GM12874 (cell line): ENCODE data around the gene CD9.

Experiments used
- CTCF ChIP-seq: IDR thresholded peaks from 2 replicates; pipeline ENCODE4 v1.5.1; 2011; ENCODE audit warnings: low read depth, mild to moderate bottlenecking, control low read depth, low read length, moderate library complexity; ENCODE audit not compliant: insufficient read depth

The CD9 gene

GRCh38 chr12:6215932-6216494, 15.8 kb downstream of the CD9 start:
- TF ChIP-seq CTCF = no peak

DNA sequence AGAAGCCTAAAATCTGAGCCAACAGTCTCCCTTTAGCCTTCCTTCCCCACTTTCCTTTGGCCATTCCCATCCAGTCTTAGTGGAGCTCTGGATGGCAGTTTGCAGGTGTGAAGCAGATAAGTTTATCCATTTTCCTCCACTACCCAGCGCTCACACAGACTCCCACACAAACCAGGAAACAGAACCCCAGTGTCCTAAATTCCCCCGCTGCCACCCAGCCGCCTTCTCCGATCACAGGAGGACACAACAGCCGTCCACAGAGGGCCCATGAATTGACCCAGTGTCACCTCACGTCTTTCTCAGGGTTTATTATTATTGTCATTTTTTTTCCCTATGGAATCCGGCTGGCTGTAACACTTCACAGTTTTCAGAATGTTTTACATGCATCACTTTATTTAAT, 16.4 kb downstream of the CD9 start:
- TF ChIP-seq CTCF = no peak

- TF ChIP-seq CTCF = no peak
Observed at GRCh38 chr12:6218347-6218925, 18.2 kb downstream of the CD9 start.

- TF ChIP-seq CTCF = no peak
Observed at GRCh38 chr12:6219980-6220379, 19.8 kb downstream of the CD9 start.

GRCh38 chr12:6221146-6221545, 20.9 kb downstream of the CD9 start:
- TF ChIP-seq CTCF = no peak

GRCh38 chr12:6222078-6222654, 22.0 kb downstream of the CD9 start:
- no peak for TF ChIP-seq CTCF

DNA sequence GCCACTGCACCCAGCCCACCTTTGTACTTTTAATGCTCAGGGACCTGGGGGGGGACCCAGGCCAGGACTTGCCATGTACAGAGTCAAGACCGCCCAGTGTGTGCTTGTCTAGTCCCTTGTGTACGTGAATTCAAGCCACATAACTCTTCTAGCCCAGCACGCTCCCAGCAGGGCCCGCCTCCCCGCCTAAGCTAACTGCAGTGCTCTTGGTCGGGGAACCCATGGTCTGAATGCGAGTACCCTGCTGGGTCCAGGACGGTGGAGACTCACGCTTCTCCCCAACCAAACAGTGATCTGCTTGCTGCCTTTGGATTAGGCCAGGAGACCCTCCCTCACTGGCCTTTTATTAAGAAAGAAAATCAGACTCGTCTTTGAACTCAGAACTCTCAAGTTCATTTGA, 23.3 kb downstream of the CD9 start:
- TF ChIP-seq CTCF = no peak
